SHP77 (cell line): Measurements from ENCODE around the gene TMEM191C.
"Not testable (repeated sequence)": the region's sequence is repeated elsewhere in the genome, so short reads cannot be mapped to it uniquely, and the experiment has no call there.

ENCODE experiments used
- DNase-seq, 2 experiments: peaks; one replicate each; lab custom pipeline; 2025; lab: John Stamatoyannopoulos, UW

The TMEM191C gene

DNA sequence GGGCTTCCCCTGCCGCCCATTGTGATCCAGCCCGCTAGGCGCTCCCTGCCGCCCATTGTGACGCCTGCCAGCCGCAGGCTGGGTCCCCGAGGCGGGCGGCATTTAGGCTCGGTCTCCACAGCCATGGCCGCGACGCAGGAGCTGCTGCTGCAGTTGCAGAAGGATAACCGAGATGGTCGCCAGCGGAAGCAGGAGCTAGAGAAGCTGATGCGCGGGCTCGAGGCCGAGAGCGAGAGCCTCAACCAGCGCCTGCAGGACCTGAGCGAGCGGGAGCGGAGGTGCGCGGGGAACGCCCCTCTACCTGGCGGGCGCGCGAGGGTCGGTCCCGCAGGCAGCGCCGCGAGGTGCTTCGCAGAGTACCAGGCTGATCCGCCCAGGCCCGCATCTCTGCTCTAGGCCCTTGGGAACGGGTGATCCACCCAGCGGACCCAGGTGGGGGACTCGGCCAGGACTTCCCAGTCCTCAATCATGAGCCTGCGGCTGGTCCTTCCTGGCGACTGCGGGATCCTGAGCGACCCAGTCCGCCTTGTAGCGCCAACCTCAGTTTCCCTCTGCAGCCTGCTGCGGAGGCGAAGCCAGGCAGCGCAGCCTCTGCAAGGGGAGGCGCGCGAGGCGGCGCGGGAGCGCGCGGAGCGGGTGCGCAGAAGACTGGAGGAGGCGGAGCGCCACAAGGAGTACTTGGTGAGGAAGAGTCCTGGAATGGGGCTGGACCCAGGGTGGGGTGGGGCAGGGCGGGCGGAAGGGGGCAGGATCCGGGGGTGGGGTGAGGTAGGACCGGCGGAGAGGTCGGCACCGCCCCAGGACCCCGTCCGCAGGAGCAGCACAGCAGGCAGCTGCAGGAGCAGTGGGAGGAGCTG is at the start of gene TMEM191C:
Gene TMEM191C, plus strand, starts transcription at position 51 of the 857 bp plus-strand sequence. Its CDS starts 73 bp downstream, at position 124.
- DNase-seq: not testable (repeated sequence)

DNA sequence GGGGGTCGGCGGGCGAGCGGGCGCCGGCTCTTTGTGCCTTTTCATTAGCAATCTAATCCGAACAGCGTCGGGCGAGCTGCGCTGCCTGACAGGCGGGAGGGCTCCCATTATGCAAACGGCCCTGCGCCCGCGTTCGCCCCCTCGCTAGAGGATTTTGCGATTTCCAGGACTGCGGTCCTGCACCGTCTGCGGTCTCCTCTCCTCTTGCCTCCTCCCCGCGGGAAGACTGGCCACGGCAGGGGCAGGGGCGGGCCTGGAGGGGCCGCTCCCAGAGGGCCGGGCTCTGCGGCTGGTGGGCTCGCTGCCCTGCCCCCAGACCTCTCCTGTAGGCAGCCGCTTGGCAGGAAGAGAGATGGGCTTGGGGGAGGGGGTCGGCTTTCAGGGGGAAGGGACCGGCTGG is 49.3 kb upstream of the TMEM191C start:
- not testable (repeated sequence) for DNase-seq

DNA sequence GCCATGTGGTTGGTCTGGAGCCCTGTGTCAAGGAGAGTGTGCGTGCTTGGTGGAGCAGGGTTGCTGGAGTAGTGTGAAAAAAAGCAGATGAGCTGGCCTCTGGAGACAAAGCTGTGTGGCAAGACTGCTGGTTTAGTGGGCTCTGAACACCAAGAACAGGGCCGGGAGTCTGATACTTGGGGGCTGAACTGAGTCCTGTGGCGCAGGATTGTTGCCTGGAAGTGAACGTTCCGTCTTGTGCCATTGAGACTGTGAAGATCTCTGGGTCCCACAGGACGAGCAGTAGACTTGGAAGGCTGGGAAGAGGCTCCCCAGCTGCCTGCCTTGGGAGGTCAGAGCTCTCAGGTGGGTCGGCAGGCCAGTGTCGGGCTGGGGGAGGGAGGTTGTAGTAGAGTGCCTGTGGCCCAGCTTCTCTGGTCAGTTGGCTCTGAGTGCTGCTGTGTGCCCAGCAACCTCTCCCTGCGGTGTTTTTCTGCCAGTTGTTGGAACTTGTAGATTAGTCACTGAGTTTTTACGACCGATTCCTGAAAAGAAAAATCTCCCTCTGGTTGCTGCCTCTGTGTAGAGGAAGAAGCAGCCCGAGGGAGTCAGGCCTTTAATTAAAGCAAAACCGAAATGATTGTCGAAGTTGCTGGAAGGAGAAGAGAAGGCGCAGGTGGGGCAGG is 48.1 kb upstream of the TMEM191C start:
- DNase-seq: not testable (repeated sequence)

DNA sequence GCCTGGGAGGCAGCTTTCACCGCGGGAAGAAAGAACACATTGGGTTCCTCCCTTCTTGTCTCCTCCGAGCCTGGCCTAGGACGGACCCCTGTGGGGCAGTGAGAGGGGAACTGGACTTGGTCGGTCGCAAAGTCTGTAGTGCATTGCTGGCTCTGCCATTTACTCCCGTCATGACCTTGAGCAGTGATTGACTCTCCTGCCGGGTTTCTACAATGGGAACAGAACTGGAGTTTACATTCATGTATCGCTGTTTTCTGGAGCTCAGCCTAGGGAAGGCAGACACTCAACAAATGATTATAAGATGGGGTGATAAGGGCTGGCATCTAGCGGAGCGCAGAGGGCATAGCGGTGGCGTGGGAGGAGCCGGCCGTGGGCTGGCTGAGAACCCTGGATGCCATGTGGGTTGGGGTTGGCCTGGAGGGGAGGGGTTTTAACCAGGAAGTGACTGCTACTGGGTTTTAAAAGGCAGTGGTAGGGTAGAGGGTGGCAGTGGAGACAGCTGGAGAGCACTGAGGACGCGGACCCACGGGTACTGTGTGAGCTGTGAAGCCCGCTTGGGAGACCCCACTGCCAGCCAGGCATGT is 46.9 kb upstream of the TMEM191C start:
- not testable (repeated sequence) for DNase-seq

DNA sequence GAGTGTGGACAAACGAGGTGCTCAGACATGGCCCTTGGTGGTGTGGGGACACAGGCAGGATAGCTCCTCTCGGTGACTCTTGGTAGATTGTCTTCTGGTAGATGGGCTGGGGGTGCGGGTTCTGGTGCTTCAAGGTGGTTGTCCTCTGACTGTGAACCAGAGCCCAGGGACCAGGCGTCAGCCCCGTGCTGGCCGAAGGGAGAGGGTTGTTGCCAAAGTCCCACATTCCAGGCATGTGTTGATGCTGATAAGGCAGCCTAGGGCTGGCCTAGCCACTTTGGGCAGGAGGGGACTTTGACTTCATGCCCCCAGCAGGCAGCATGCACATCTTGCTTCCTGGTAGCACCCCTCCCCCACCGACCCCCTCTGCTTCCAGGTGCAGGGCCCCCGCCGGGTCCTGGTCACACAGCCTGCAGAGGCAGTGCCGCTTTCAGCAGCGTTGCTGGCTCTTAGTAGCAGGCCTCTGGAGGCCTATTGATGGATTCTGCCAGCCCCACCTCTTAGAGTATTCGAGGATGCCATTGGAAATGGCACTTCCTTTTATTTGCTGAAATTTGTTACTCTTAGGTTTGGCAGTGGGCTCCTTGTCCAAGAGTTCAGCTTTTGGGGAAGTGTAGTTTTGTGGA is 43.0 kb upstream of the TMEM191C start:
- DNase-seq: not testable (repeated sequence)

DNA sequence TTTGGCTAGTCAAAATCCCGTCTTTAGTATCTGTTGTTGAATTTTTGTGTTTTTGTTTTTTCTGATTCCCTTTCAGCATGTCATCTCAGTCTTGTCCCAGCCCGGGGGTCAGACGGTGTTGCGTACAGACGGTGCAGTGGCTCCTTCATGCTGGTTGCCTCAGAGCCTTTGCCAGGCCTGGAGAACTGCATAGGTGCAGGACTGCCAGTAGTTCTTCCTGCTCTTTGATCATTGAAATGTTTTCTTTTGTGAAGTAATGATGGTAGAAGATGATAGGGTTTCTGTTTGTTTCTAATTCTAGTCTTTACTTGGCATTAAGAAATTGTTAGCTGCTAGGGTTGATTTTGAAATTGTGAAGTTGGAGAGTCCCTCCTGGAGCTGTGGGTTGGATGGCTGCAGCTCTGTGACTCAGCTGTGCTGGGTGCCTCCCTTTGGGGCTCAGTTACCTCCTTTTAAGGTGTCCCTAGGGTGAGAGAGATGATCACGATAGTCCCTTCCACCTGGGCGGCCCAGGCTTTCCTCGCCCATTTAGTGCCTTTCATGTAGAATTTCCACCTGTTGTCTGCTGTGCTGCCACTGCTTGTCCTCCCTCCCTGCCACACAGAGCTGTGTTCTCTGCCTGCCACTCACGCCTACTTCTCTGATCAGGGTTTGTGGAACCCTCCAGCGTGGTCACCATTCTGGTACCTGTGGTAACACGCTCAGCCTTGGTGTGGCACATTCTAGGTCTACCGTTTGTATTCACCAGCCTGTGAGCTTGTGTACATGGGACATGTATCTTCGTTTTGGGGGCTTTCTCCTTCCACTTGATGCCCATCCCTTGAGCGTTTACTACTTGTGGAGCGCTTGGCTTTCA is 32.6 kb upstream of the TMEM191C start:
- DNase-seq: not testable (repeated sequence)

DNA sequence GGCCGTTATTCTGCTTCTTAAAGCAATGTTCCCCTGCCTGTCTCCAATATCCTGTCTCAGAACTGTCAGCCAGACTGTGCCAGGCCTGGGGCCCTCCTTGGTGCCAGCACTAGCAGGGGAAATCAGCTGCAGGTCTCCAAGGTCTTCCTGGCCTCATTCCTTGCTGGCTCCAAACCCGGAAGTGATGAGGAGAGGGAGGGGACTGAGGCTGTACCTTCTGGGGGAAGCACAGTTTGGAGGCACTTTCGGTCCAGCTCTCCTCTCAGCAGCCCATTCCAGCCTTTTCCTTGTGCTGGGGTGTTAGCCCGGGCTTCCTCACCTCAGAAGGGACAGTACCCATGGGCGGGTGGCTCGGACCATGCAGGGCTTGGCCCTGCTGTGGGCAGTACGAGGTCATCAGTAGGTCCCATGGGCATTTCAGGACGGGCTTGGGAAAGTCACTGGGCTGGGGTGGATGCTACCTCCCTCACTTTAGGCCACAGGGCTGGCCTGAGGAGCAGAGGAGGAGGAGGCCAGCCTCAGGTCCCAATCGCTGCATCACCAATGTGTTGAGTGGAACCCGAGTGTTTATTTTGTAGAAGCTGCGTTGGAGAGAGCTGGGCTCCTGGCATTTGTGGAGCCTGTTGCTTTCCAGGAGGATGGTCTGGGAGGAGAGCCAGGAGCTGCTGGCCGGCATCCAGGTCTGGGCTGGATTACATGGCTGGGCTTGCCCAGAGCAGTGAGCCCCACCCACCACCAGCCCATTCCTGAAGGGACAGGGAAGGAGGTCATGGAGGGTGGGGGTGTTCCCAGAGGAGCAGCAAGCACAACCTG is 31.0 kb upstream of the TMEM191C start:
- not testable (repeated sequence) for DNase-seq

DNA sequence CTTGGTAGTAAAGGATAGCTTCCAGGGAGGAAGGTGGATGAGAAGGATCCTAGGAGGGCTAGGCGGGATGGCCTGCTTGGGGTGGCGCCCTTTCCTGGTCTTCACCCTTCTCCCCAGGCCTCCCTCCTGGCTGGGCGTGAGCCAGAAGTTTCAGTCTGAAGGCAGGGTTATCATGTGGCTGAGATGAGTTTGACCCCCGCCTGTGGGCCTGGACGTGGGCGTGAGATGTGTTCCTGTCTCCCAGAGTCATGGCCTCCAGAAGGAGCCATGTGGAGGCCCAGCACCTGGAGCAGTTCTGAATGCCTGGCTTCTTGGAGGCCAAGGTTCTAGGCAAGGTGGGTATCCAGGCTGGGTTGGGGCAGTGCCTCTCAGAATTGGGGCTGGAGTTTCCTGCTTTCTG is 29.2 kb upstream of the TMEM191C start:
- not testable (repeated sequence) for DNase-seq

DNA sequence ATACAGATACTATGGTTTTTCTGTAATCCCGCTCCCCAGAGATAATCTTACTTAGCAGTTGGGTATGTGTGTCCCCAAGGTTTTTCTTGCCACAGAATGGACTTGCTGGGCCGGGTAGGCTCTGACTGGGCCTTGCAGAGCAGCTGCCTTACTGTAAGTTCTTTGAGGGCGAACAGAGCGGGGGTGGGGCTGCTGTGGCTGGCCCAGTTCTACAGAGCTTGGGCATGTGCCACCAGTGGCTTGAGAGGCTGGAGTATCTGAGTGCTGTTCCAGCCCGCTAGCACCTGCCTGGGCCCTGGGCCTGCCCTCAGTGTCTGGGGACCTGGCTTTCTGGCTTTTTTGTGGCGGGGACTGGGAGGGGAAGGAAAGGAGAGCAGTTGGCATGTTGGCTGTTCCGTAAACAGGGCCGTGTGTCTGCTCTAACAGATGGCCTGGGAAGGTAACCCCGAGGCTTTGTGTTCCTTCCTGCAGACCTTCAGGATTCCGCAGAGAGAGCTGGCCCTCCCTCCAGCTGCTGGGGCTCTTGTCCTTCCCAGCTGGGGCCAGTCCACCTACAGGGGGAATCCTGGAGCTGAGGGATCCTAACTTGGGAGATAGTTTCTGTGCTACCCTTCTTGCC is 27.1 kb upstream of the TMEM191C start:
- not testable (repeated sequence) for DNase-seq

DNA sequence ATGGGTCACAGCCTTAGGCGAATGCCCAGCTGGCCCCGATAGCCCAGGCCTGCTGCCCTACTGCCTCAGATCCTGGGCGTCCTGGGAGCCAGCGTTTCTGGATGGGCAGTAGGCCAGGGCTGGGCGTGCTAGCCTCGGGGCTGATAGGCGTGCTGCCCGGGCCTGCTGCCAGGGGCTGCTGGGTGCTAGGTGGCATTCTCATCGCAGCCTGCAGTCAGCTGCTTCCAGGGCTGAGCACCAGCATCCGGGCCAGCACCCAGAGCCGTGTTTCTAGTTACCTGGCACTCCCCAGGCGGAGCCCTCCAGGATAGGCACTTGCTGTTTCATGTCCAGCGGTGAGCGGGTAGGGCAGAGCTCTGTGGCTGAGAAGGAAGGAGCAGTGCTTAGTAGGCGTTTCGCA is 26.5 kb upstream of the TMEM191C start:
- not testable (repeated sequence) for DNase-seq

DNA sequence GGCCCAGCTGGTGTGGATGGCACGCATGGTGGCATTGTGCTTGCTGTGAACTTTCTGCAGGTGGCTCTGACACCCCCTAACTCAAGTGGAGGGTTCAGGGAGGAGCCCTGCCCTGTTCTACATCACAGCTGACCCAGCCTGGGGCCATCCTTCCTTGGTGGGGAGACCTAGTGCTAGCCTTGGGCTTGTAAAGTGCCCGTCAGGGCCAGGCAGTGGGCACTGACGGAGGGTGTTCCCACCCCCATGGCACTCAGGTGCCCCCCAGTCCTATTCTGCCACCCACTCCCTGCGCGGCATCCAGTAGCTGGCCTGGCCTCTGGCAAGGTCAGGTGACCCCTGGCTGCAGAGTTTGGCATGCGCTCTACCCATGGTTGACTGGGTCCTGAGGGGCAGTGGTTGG is 26.0 kb upstream of the TMEM191C start:
- DNase-seq: not testable (repeated sequence)

DNA sequence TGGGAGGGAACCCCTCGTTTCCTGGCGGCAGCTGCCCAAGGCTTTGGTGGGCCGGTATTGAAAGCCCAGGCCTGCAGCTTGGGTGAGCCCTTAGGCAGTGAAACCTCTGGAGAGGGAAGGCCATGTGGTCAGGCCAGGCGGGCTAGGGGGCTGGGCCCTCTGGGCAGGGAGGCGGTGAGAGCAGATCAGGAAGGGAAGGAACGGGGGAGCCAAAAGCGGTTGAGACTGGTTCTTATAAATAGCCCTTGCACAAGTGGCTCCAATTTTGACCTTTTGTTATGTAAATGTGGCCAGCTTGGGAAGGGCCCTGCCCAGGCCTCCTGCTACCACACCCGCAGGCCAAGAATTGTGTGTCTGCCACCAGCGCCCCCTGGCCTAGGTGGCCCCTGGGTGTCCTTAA is 25.1 kb upstream of the TMEM191C start:
- DNase-seq: not testable (repeated sequence)

DNA sequence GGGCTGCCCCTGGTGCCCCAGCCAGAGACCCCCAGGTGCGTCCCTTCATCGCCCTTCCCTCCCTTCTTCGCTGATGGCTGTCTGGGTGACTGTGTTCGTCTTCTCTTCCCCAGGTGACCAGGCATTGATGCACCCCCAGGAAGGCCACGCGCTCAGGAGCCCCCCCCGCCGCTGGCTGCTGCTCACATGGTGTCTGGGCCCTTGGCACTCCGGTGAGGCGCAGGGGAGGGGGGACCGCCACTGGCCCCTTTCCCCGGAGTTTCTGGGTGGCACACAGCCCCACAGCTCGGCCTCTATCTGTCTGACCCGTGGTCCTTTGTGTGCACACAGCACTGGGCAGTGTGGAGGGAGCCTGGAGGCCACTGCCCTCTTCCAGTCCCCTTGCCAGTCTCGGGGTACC is 24.5 kb upstream of the TMEM191C start:
- not testable (repeated sequence) for DNase-seq

DNA sequence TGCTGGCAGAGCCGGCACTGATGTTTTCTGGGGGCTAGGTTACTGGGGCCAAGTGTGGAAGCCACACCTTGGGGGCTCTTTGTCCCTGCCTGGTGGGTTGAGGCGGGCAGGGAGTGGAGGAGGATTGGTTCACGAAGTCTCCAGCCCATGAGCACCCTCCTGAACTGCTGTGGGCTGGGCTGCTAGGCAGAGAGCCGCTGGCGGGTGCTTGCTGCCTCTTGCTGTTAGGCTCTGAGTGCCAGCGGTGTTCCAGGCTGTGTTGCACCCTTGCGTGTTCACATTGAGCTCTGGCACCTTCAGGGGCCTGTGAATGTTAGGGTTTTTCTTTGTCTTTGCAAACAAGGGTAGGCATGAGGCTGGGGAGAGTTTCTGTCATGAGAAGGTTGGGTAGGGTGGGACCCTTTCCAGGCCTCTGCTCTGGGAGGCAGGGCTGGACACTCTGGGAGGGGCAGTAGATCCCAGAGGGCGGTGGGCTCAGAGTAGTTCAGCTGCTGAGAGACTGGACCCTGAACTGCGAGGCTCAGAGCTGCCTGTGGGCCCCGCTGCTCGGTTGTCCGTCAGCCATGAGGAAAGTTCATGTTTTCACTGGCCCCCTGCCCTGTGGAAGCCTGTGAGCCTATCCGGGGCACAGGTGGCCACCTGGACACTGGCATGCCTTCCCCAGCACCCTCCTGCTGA is 24.0 kb upstream of the TMEM191C start:
- no peak for DNase-seq

DNA sequence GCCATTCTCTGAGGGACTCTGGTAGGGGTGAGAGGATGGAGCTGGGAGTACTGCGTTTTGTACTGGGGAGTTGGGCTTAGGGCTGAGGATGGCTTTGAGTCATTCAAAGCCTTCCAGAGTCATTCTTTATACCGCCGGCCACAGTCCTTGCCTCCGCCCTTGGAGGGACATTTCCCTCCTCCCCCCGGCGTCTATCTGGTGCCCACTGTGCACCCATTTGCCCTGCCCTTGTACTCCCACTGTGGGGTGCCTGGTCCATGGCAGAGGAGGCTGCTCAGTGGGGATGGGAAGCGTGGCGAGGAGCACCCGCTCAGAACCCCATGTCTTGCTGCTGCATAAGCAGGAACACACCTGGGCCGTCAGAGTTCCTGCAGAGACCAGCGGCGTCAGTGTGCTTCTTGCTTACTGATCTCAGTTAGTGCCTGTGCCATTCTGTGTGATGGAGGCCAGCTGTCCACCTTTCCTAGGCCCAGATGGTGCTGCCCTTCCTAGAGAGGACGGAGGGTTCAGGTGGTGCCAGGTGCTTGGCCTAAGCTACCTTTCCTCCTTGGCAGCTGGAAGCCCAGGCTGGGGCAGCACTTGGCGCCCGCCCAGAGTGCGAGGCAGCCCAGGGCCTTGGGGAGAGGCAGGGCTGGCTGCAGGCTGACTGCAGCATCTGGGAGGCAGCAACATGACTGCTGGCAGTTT is 23.3 kb upstream of the TMEM191C start:
- no peak for DNase-seq

DNA sequence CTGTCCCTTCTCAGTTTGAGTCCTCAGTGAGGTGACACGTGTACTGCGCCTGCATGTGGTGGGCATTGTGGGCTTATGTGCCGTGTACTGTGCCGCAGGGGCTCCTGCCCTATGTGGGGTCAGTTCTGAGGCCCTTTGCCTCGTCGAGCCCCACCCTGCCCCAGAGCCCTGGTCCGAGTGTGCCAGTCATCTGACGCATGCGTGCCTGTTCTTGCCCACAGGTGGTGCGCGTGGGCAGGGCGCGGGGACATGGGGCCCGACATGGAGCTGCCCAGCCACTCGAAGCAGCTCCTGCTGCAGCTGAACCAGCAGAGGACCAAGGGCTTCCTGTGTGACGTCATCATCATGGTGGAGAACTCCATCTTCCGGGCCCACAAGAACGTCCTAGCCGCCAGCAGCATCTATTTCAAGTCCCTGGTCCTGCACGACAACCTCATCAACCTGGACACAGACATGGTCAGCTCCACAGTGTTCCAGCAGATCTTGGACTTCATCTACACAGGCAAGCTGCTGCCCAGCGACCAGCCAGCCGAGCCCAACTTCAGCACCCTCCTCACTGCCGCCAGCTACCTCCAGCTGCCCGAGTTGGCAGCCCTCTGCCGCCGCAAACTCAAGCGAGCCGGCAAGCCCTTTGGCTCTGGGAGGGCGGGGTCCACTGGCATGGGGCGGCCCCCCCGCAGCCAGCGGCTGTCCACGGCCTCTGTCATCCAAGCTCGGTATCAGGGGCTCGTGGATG is 22.3 kb upstream of the TMEM191C start:
- DNase-seq: no peak

DNA sequence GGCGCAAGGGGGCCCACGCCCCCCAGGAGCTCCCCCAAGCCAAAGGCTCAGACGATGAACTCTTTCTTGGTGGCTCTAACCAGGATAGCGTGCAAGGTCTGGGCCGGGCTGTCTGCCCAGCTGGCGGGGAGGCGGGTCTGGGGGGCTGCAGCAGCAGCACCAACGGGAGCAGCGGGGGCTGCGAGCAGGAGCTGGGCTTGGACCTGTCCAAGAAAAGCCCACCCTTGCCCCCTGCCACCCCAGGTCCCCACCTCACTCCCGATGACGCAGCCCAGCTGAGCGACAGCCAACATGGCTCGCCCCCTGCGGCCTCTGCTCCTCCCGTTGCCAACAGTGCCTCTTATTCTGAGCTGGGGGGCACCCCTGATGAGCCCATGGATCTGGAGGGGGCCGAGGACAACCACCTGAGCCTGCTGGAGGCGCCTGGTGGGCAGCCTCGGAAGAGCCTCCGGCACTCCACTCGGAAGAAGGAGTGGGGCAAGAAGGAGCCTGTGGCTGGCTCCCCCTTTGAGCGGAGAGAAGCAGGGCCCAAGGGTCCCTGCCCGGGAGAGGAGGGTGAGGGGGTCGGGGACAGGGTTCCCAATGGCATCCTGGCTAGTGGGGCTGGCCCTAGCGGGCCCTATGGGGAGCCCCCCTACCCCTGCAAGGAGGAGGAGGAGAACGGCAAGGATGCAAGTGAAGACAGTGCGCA is 21.6 kb upstream of the TMEM191C start:
- no peak for DNase-seq
